HG02678 (cell line): ENCODE measurements around the gene KCNJ4.

Experiments used
- ATAC-seq: cut with Tn5 transposase; IDR thresholded peaks from one replicate; pipeline ENCODE4 v1.9.1; 2021; ENCODE audit warnings: mild to moderate bottlenecking, moderate library complexity; ENCODE audit not compliant: unreplicated experiment

Gene KCNJ4

GRCh38 chr22:38455076-38455529 is at the start of gene KCNJ4:
TSS of gene KCNJ4 (minus strand) at chr22:38455199. CDS start at chr22:38428132, 27,067 bp downstream.
- no peak for ATAC-seq

DNA sequence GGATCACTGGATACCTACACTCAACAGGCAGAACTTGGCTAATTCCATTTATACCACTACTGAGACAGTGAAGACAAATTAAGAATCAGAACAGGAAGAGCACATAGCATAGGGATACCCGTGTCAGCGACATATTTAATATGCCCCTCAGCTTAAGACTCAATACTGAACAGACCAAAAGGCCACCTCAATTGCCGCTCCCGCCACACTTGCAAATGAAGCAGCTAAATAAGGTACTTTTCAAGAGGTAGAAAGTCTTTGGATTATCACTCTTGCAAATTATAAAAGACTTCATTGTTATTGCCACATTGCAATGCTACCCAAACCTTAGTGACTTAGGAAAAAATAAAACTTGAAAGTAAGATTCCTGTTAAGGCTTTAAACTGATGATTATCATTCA is 48.0 kb upstream of the KCNJ4 start:
- ATAC-seq: no peak

GRCh38 chr22:38501797-38502672 is 47.0 kb upstream of the KCNJ4 start:
- ATAC-seq: no peak

- ATAC-seq: no peak
Measured at GRCh38 chr22:38497869-38498268, 42.9 kb upstream of the KCNJ4 start.

DNA sequence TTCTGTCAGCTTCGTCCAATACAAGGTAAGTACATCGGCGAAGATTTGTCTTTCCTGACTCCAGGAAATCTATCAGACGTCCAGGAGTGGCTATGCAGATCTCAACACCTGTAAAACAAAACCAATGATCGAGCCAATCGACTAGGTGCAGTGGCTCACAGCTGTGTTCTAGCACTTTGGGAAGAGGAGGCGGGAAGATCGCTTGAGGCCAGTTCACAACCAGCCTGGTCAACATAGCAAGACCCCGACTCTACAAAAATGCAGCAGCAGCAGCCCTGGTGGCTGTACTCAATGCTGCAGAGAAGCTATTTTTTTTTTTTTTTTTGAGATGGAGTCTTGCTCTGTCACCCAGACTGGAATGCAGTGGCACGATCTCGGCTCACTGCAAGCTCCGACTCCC is 39.9 kb upstream of the KCNJ4 start:
- no peak for ATAC-seq

DNA sequence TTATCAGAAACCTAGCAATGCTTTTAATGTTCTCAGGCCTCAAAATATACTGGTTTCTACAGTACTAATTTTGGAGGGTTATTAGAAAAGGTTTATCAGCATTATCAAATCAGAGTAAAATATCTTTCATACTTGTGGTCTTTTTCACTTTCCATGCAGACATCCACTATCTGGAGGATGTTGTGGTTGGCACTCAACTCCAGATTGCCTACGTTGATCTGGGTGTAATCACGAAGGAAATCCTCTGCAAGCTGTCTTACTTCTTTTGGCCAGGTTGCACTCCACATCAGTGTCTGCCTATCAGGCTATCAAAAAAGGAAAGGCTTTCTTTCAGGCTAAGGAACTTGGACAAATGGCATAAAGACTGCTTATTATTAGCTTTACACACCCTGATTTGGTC is 39.5 kb upstream of the KCNJ4 start:
- ATAC-seq: no peak

- ATAC-seq: no peak
Measured at GRCh38 chr22:38491707-38492348, 36.8 kb upstream of the KCNJ4 start.

DNA sequence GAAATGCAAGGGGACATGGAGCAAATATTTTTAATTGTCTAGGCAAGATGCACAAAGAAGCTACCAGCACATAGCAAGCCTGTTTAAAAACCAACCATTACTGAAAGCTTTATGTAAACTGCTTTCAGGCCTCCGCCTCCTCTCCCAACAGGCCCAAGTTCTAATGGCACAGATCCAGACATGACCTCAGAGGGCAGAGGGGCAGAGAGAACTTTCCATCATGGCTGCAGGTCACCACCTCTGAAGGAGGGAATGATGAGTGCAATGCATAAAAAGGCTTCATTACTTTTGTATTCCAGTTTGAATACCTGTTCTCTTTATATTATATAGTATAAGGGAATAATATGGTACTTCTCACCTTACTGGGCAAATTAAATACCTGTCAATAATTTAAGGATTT is 35.9 kb upstream of the KCNJ4 start:
- no peak for ATAC-seq

DNA sequence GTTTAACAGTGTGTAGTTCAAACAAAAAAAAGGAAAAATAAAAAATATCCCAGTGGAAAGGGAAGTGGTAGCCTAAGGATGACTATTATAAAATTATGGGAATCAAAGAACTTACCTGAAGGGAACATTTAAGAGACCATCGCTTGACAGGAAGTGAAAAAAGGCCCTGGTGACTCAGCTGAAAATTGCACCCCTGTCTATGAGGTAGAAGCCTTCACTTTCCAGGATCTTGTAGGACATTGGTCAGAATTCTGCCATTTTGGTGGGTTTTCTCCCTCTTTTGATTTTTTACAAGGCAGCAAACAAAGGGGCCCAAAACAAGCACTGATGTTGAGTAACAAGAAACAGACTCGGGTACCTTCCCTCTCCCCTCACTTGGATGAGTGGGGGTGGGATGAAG is 35.5 kb upstream of the KCNJ4 start:
- ATAC-seq: no peak

GRCh38 chr22:38489561-38490145 is 34.7 kb upstream of the KCNJ4 start:
- ATAC-seq: no peak

GRCh38 chr22:38489142-38489541 is 34.1 kb upstream of the KCNJ4 start:
- ATAC-seq: no peak

GRCh38 chr22:38487946-38488345 is 32.9 kb upstream of the KCNJ4 start:
- no peak for ATAC-seq

- no peak for ATAC-seq
Measured at GRCh38 chr22:38485783-38486182, 30.8 kb upstream of the KCNJ4 start.

DNA sequence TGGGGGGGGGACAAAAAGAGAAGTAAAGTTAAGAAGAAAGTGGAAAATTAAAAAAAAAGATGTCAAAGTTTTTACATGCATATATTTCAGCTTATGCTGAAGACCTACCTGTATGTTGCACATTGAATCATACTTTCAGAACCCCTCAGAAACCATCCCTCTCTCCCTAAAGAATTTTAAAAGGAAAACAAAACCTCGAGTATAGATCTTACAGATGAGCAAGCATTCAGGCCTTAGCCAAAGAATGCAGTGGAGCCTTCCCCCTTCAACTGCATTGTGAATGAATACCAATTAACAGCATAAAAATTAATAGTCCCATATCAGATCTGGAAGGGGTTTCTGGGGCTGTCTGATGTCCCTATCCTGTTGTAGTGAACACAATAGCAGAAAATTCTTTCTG is 29.2 kb upstream of the KCNJ4 start:
- ATAC-seq: no peak

- ATAC-seq: no peak
Measured at GRCh38 chr22:38482662-38483308, 27.8 kb upstream of the KCNJ4 start.

- no peak for ATAC-seq
Measured at GRCh38 chr22:38481871-38482332, 26.9 kb upstream of the KCNJ4 start.

GRCh38 chr22:38481162-38481870 is 26.3 kb upstream of the KCNJ4 start:
- ATAC-seq: no peak

DNA sequence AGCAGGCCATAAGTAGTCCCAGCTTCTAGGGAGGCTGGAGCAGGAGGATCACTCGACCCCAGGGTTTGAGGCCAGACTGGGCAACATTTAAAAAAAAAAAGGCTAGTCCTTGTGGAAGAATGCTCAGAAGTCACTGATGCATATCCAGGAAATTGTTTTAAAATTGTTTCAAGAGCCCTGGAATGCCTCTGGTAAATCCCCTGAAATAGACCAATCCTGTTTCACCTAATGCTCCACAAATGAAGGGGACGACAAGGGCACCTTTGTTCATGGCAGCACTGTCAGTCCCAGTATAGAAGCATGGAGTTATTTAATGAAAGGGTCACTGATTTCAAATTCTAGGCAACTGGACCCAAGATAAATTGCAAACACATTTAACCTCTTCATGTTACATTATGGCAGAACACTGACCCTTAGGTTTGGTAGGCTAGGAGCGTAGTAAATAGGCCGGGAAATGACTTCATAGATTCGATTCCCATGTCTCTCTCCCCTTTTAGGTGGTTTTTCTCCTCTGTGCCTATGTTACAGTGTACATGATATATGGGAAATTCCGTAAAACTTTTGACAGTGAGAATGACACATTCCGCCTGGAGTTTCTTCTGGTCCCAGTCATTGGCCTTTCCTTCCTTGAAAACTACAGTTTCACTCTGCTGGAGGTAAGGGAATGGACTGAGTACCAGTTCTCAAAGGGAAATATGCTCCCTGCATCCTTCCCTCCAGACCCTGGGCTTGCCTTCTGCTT is 24.3 kb upstream of the KCNJ4 start:
- ATAC-seq: no peak

GRCh38 chr22:38477585-38477984 is 22.6 kb upstream of the KCNJ4 start:
- ATAC-seq: no peak

GRCh38 chr22:38474003-38474607 is 19.1 kb upstream of the KCNJ4 start:
- no peak for ATAC-seq
